Upper lobe of right lung (tissue), 1 donor: ENCODE results near the gene APIP. TPM values are rescaled to one million over a fixed set of nuclear protein-coding genes. Genes with fewer than 3 reads are reported as not detected.

Source experiments
- ATAC-seq: fragments of 200-7000 bp; cut with Tn5 transposase; one replicate; pipeline ENCODE4 v1.9.1; 2020; ENCODE audit warnings: mild to moderate bottlenecking, moderate library complexity
- DNase-seq: peaks from one replicate; pipeline ENCODE4 v3.0.0-alpha.2; 2020
- H3K27ac ChIP-seq: fragments of 200-600 bp; one replicate; pipeline ENCODE4 v1.8.0; 2022
- H3K27me3 ChIP-seq: fragments of 200-600 bp; one replicate; pipeline ENCODE4 v1.8.0; 2022; ENCODE audit warnings: mild to moderate bottlenecking
- H3K36me3 ChIP-seq: fragments of 200-600 bp; one replicate; pipeline ENCODE4 v1.8.0; 2022
- H3K4me1 ChIP-seq: fragments of 200-600 bp; one replicate; pipeline ENCODE4 v1.8.0; 2022
- H3K4me3 ChIP-seq: fragments of 200-600 bp; one replicate; pipeline ENCODE4 v1.8.0; 2022; ENCODE audit warnings: mild to moderate bottlenecking
- H3K9me3 ChIP-seq: fragments of 200-600 bp; one replicate; pipeline ENCODE4 v1.8.0; 2022
- CTCF ChIP-seq: fragments of 200-600 bp; IDR thresholded peaks from one replicate; pipeline ENCODE4 v1.8.0; 2022; ENCODE audit warnings: antibody characterized with exemption
- intact Hi-C: fragments of 100-400 bp; cut with DNase I; formaldehyde crosslinking; loops from one replicate; pipeline ENCODE4 v1.11.0; 2022
- total RNA-seq: library from RNA; stranded (reverse); fragmentation: NEBNext Ultra II Directional; extraction: Animal tissue kit (Norgen Biotek cat#: 25700); gene quantifications from one replicate; pipeline ENCODE4 v1.2.1, GENCODE V29; 2021
- donor health status: DM: no; HTN: yes; CAD: no; lungs with severe emphysema.

The APIP gene
- total RNA-seq, 1 donor from 2014 or later, result 26.5 TPM

GRCh38 chr11:34891611-34892010, 24.6 kb downstream of the APIP start:
- ATAC-seq, result no peak
- Histone ChIP-seq H3K4me3 (no peak overlapping the region), H3K27ac (no peak overlapping the region), H3K4me1 (no peaks in the 10 kb centered on the region), H3K36me3 (peaks cover 5% of the 10 kb centered on the region), H3K27me3 (no peaks in the 10 kb centered on the region), H3K9me3 (no peaks in the 10 kb centered on the region)
- DNase-seq, result no peak
- intact Hi-C loops, result loop anchor here (10.0 kb wide), 1 partner anchor 307 kb away; no protein-coding TSS in a partner anchor
- TF ChIP-seq CTCF, result no peak

DNA sequence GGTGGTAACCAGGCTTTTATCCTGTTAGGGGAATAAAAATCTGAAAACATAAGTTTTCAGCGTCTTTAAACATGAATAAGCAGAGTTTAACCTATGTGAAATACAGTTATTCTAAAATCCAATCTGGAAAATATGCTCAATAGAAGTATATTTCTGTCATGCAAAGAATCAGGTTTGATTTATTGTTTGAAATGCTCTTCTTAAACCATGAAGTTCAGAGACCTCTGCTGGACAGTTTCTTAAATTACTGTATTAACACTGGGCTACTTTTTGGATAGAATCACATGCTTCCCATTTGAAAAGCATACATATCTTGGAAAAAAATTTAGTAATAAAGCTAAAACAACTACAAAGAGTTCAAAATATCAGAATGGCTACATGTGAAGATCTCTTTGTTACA, 25.4 kb downstream of the APIP start:
- no peak overlapping the region for H3K27ac ChIP-seq
- peak; percentile 53 for TF ChIP-seq CTCF
- H3K9me3 ChIP-seq, result no peaks in the 10 kb centered on the region
- ATAC-seq (peak; percentile 63), DNase-seq (no peak)
- no peaks in the 10 kb centered on the region for H3K27me3 ChIP-seq
- peaks cover 5% of the 10 kb centered on the region for H3K36me3 ChIP-seq
- no peaks in the 10 kb centered on the region for H3K4me1 ChIP-seq
- intact Hi-C loops, result loop anchor here (10.0 kb wide), 1 partner anchor 306 kb away; no protein-coding TSS in a partner anchor
- H3K4me3 ChIP-seq, result no peak overlapping the region

DNA sequence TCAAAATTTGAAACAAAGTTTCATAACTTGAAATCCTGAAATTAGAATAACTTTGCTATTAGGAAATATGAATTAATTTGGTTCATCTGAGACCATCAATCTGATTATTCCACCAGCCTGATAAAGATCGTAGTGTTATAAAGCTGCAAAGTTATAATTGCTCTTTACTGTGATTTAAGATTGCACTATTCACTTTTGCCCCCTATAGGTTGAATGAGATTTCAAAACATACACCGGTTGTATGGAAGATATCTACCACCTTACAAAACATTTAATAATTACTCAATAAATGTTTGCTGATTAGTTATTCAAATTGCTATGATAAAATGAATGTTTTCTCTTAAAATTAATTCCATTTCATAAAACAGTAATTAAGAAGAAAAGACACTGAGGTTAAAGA, 26.1 kb downstream of the APIP start:
- peak; percentile 20 for TF ChIP-seq CTCF
- Histone ChIP-seq H3K9me3 (no peaks in the 10 kb centered on the region), H3K4me1 (no peaks in the 10 kb centered on the region), H3K4me3 (no peak overlapping the region), H3K27ac (no peak overlapping the region), H3K27me3 (no peaks in the 10 kb centered on the region), H3K36me3 (peaks cover 5% of the 10 kb centered on the region)
- DNase-seq (no peak), ATAC-seq (no peak)
- intact Hi-C loops, result loop anchor here (10.0 kb wide), 1 partner anchor 305 kb away; no protein-coding TSS in a partner anchor

DNA sequence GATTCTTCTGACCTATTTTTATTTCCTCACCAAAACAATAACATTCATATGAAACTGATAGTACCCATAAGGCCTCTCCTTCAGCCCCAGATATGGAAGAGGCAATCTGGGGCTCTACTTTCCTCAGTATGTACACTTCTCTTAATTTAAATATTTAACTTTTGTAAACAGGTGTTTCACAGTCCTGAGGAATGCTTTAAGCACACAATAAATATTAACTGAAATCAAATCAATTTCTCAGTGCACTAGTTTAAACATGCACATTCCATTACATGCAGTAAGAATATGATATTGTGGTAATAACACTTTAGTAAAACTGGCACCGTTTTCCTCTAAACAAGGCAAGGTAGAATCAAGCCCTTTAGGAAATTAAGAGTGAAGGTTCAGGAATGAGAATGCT, 28.9 kb downstream of the APIP start:
- DNase-seq, result no peak
- no peak for TF ChIP-seq CTCF
- ATAC-seq, result no peak
- intact Hi-C loops, result no loop called here
- Histone ChIP-seq H3K27ac (no peak overlapping the region), H3K27me3 (no peaks in the 10 kb centered on the region), H3K9me3 (no peaks in the 10 kb centered on the region), H3K4me1 (no peaks in the 10 kb centered on the region), H3K36me3 (peaks cover 13% of the 10 kb centered on the region), H3K4me3 (no peak overlapping the region)

DNA sequence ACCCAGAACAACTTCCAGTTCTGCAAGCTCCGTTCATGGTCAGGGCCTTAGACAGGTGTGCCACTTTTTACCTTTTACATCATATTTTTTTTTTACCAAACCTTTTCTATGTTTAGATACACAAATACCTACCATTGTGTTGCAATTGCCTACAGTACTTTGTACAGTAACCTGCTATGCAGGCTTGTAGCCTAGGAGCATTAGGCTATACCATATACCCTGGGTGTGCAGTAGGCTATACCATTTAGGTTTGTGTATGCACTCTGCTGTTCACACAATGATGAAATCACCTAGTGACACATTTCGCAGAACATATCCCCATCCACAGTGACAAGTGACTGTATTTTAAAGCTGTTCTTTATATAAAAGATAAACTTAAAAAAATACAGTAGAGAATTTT, 29.6 kb downstream of the APIP start:
- intact Hi-C loops, result no loop called here

More for the DNA sequence above, 29.6 kb downstream of the APIP start:
- no peak for TF ChIP-seq CTCF
- H3K36me3 ChIP-seq, result peaks cover 13% of the 10 kb centered on the region
- DNase-seq, result no peak
- ATAC-seq, result no peak
- H3K4me3 ChIP-seq, result no peak overlapping the region
- no peaks in the 10 kb centered on the region for H3K27me3 ChIP-seq
- no peak overlapping the region for H3K27ac ChIP-seq
- H3K4me1 ChIP-seq, result no peaks in the 10 kb centered on the region
- no peaks in the 10 kb centered on the region for H3K9me3 ChIP-seq
